Pons (tissue), 1 donor: ENCODE measurements around the gene CASKIN2.
"Not testable (repeated sequence)": the region's sequence is repeated elsewhere in the genome, so short reads cannot be mapped to it uniquely, and the experiment has no call there.

Source experiments
- DNase-seq: peaks from one replicate; pipeline ENCODE4 v3.0.0-alpha.2; 2016; ENCODE audit warnings: low spot score

Gene CASKIN2

GRCh38 chr17:75546181-75546580 lies 30.8 kb upstream of the CASKIN2 start:
- DNase-seq, result no peak

- no peak for DNase-seq
These were observed 28.9 kb upstream of the CASKIN2 start for GRCh38 chr17:75544250-75544649.

DNA sequence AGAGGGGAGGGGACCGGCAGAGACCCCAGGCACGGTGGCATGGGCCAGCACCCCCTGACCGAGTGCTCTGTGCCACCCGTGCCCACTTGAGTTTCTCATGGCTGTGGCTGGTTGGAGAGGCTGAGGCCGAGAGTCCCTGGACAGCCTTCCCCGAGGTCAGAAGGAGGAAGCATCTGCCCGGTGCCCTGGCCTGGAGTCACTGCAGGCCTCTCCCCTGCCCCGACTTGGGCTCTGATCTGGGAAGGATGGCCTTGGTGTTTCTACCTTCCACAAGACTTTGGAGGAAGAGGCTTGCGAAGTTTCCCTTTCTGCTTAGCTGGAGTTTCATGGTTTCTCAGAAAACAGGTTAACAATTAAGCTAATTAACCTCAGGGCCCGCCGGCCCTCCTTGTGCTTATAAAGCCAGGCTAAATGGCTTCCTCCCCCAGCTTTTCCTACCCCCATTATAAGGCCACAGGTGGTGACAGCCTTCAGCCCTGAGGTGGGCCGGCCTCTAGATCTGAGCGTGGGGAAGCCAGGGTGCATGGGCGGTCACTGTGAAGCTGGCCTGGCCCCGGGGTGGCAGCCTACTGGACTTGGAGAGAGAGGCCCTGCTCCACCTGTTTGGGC lies 27.5 kb upstream of the CASKIN2 start:
- no peak for DNase-seq

DNA sequence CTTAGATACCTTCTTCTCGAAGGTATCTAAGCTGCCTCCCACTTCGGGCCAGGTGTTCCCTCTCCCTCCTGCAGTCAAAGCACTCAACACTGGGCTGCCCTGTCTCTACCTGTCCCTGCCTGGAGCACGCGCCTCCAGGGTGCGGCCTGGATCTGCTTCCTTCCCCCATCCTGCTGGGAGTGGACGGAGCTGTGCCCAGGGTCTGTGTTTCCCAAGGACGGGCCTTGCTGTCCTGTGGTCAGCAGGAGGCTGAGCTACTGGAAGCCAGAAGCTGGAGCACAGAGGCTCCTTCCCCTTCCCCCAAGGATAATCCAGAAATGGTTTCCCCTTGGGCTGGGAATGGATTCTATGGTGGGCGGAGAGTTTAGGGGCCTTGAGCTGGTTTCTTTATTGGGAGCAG lies 26.9 kb upstream of the CASKIN2 start:
- no peak for DNase-seq

GRCh38 chr17:75540923-75541503 lies 25.7 kb upstream of the CASKIN2 start:
- DNase-seq, result no peak

GRCh38 chr17:75539967-75540729 lies 24.8 kb upstream of the CASKIN2 start:
- no peak for DNase-seq

DNA sequence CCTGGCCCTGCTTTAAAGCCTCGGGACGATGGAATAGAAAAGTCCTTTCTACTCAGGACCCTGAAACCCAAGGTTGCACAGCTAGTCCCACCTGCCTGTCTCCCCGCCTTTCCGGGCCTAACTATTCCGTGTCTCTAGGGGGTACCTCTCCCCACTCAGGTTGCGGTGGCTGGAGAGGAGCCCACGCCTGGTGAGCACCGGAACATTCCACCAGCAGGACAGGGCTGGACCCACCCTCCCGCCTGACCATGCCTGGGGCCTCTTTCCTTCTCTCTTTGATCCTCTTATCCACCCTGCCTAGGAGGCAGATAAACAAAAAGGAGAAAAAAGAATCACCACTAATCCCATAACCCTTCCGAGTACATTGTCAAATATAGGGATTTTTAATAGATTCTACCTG lies 21.0 kb upstream of the CASKIN2 start:
- DNase-seq, result no peak

GRCh38 chr17:75535871-75536270 lies 20.5 kb upstream of the CASKIN2 start:
- no peak for DNase-seq

DNA sequence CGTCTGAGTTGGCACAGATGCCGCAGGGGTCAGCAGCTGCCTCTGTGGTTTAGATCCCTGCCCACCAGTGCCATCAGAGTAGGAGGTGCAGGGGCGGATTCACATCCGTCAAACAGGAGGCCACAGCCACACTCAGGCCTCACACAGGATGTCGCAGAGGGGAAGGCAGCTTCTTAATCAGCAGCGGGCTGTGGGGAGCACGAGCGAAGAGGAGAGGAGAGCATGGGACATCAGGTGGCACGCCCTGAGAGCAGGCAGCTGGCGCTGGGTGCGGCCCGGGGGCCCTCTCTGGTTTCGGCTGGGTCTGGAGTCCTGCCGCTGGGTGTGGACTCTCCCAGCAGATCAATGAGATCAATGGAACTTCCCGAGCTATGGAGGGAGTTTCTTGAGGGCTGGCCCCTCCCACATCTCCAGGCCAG lies 19.8 kb upstream of the CASKIN2 start:
- DNase-seq, result no peak

DNA sequence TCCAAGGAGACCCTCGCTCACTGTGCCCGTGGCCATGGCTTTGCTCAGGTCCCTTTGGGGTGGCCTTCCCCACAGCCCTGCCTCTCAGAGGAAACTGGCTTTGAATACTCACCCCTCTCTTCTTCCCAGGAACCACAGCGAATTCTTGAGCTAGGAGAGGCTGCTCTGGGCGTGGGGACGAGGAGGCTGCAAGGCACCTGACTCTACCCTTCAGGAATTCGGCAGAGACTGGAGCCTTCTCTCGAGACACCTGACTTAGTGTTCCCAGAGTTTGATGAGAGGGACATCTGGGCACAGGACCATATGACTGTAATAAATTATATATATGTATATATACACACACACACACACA lies 16.4 kb upstream of the CASKIN2 start:
- no peak for DNase-seq

GRCh38 chr17:75530837-75531720 lies 15.7 kb upstream of the CASKIN2 start:
- no peak for DNase-seq

GRCh38 chr17:75526555-75527270 lies 11.4 kb upstream of the CASKIN2 start:
- DNase-seq, result no peak

DNA sequence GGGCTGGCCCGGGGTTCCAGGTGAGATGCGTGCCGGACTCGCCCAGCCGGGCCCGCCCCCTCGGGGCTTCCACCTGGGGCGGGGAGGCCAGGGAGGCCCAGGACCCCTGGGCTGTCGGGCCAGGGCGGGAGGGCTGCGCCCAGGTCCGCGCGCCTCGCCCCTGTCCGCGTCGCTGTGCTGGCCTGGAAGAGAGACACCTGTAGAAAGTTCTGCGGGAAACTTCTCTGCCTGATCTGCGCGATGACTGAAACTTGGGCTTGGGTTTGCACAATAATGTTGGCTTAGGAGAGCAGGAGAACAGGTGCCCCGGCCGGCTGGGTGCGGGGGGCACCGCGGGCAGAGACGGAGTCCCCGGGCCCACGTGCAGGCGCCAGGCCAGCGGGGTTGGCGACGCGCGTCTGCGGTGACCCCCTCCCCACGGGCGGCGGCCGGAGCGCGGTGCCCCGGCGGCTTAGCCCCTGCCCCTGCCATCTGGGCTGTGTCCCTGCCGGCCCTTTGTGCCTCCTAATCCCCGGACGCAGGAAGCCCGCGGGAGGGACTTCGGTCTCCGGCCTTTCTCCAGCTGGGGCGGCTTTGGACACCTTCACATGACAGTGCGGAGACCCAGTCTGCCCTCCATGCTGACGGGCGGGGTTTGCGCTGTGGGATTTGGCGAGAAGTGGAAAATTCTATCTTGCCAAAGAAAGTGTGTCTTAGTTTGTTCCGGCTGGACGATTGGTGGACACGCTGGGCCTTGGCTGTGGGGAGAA lies 10.6 kb upstream of the CASKIN2 start:
- no peak for DNase-seq

- DNase-seq, result peak; percentile 69
These were observed 9.9 kb upstream of the CASKIN2 start, which contains the start of gene LLGL2 for GRCh38 chr17:75524970-75525805. Gene LLGL2 (plus strand): TSS chr17:75525697. CDS start chr17:75543427, 17,730 bp downstream.

DNA sequence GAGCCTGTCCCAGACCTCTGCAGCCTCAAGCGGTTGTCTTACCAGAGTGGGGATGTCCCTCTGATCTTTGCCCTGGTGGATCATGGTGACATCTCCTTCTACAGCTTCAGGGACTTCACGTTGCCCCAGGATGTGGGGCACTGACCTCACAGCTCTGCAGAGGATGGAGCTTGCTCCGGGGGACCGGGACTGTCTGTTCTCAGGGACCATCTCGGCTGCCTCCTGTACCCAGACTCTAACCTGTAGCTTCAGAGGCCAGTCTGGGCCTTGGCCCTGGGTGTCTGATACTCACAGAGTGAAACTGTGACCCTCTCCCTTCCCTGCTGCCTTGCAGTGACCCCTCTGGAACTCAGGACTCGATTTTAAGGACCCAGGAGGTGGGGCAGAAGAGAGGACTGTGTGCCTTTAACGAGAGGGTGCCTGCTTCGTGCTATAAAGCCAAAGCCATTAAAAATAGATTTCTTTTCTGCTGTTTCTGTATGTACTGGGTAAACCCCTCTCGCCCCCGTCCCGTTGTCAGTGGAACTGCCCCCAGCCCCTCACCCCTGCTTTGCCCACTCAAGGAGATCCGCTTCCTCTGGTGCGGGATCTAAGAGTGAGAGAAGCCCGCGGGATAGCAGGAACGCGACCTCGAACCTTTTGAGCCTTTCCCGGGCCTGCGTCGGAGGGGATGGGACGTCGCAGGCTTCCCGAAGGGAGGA lies 9.1 kb upstream of the CASKIN2 start:
- DNase-seq, result no peak

DNA sequence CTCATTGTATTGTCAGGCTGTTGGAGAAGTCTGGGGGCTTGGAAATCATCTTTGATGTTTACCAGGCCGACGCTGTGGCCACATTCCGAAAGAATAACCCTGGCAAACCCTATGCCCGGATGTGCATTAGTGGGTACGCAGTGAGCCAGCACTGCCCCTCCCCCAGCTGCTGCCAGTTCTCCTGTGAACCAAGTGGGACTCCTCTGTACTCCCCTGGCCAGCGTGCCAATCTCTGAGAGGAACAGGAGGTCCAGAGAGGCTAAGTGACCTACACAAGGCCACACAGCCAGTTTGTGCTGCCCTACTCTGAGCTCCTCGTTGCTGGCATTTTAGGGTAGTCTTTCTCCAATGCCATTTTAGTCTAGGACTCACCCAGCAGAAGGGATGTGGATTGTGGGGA lies 8.3 kb upstream of the CASKIN2 start:
- DNase-seq, result no peak

DNA sequence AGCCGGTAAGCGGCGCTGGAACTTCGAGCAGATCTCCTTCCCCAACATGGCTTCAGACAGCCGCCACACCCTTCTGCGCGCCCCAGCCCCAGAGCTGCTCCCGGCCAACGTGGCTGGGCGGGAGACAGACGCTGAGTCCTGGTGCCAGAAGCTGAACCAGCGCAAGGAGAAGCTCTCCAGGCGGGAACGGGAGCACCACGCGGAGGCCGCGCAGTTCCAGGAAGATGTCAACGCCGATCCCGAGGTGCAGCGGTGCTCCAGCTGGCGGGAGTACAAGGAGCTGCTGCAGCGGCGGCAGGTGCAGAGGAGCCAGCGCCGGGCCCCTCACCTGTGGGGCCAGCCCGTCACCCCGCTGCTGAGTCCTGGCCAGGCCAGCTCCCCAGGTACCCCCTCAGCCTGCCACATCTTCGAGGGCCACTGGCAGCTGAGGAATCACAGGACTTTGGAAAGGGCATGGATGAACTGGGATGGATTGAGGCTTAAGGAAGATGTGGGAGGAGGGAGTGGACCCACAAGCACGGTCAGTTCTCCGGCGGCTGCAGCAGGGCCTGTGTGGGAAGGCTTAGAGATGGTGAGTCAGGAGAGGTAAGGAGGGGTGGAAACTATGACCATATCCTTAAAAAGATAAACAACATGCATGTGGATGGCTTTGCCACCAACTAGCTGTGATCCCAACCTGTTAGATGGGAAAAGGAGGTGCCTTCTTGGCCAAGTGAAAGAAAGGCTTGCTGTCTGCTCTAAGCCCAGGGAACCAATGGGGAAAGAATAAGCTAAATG lies 6.8 kb upstream of the CASKIN2 start:
- no peak for DNase-seq

- DNase-seq, result no peak
These were observed 6.0 kb upstream of the CASKIN2 start for GRCh38 chr17:75521290-75521689.

GRCh38 chr17:75520413-75520812 lies 5.1 kb upstream of the CASKIN2 start:
- not testable (repeated sequence) for DNase-seq
